ENCODE results near the gene COPS6.

Gene COPS6

DNA sequence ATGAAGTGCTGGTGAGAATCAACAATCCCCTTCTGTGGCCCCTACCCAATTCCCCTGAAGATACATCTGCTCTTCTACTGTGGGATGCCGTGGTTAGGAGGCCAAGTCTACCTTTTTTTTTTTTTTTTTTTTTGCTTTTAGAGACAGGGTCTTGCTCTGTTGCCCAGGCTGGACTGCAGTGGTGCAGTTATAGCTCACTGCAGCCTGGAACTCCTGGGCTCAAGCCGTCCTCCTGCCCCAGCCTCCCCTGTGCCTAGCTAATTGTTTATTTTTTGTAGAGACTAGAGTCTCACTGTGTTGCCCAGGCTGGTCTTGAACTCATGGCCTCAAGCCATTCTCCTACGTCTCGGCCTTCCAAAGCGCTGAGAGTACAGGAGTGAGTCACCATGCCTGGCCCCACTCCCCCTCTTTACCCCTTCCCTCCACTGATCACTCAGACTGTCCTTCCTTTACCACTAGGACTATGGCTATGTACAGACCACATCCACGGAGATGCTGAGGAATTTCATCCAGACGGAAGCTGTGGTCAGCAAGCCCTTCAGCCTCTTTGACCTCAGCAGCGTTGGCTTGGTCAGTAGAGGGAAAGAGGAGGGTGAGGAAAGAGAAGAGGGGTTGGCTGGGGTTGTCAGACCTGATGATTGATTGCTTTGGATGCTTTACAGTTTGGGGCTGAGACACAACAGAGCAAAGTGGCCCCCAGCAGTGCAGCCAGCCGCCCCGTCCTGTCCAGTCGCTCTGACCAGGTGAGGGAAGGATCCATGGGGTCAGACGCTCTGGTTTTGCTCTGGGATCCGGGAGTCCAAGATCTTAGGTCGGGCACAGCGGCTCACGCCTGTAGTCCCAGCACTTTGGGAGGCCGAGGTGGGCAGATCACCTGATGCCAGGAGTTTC, 14.4 kb downstream of the COPS6 start:
- no peak for DNase-seq

DNA sequence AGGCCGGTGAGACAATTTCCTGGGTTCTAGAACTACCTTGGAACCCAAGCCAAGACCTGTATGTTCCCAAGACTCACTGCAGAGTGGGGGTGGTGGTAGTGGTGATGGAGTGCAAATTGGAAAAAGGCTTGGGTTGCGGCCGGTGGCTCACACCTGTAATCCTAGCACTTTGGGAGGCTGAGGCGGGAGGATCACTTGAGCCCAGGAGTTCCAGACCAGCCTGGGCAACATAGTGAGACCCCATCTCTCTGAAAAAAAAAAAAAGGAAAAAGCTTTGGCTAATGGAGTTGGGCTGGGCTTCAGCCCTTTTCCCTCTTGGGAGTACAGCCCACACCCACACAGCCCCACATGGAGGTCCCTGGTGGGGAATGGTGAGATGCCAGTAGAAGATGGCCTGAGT, 16.8 kb downstream of the COPS6 start:
- DNase-seq = no peak

DNA sequence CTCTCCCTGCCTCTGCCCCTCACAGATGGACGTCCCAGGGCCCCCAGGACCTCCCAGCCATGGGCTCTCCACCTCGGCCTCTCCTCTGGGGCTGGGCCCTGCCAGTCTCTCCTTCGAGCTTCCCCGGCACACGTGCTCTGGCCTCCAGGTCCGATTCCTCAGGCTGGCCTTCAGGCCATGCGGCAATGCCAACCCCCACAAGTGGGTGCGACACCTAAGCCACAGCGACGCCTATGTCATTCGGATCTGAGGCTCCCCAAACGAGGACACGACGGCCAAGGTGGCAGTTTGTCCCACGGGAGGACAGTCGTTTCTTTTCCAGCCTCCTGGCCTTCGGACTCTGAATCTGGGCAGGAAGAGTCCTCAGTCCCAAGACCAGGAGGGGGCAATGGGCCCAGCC, 17.9 kb downstream of the COPS6 start:
- DNase-seq = no peak

DNA sequence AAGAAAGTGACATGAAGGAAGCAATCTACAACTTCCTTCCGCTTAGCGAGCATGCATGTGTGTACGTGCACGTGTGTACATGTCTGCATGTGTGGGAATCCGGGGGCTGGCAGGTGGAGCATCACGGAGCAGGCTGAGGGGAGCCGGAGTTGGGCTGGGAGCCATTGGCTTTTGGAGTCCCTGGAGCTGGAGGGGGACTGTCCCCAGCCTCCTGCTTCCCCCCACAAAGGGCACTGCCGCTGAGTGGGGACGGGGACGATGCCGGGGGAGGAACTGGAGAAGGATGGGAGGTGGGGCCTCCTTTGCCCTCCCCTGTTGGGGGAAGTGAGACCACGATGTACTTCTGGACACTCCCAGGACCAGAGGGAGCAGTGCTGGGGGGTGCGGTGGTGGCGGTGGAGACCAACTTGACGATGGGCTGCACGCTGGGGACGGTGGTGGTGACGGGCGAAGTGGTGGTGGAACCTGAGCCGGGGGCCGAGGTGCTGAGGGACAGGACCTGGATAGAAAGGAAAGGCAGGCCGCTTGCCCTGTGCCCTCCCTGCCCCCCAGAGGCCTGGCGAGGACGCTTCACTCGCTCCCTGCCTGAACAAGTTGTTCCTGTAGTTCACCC, 18.5 kb downstream of the COPS6 start:
- DNase-seq = no peak

DNA sequence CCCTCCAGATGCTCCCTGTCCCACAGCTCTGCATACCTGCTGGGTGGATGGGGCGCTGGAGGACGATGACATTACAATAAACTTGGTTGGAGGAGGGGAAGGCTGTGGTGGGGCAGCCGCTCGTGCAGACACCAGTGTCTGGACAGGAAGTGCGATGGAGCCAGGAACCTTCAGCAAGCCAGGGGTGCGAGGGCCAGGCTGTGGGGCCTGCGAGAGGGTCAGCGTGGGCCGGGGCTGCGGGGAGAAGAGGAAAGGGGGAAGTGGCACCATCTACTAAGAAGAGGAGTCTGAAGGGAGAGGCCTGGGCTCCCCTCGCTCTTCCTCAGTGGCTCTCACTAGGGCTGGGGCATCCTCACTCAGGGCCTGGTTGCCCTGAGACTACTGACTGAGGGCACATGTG, 19.1 kb downstream of the COPS6 start:
- DNase-seq = no peak

DNA sequence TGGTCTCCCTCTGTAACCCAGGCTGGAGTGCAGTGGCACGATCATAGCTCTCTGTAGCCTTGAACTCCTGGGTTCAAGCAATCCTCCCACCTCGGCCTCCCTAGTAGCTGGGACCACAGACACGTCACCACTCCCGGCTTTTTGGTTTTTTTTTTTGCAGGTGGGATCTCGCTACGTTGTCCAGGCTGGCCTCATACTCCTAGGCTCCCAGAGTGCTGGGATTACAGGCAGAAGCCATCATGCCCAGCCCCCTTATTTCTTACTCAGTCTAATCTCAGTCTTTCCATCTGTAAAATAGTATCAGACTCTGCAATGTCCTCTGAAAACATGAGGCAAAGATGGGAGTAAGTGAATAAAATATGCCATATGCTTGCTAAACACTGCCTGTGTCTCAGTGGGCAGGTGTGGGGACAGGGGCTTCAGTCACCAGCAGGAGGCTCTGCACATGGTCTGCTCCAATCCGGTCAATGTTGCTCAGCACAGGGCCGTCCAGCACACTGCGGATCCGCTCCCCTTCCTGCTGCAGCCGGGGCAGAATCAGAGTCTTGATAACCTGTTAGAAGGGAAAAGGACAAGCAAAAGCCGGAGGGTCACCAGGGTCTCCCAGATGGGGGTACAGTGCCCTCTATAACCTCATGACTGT, 20.9 kb downstream of the COPS6 start:
- DNase-seq = no peak

DNA sequence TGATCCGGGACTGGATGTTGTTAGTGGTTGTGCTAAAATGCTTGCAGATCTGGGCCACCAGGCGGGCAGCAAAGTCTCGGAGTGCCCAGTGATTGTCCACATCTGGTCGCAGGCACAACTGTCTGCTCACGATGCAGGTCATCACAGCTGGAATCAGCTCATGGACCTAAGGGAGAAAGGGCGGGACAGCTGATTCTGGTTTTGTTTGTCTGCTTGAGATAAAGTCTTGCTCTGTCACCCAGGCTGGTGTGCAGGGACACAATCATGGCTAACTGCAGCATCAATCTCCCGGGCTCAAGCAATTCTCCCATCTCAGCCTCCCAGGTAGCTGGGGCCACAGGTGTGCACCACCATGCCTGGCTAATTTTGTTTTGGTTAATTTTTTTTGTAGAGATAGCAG, 22.4 kb downstream of the COPS6 start:
- DNase-seq = no peak

DNA sequence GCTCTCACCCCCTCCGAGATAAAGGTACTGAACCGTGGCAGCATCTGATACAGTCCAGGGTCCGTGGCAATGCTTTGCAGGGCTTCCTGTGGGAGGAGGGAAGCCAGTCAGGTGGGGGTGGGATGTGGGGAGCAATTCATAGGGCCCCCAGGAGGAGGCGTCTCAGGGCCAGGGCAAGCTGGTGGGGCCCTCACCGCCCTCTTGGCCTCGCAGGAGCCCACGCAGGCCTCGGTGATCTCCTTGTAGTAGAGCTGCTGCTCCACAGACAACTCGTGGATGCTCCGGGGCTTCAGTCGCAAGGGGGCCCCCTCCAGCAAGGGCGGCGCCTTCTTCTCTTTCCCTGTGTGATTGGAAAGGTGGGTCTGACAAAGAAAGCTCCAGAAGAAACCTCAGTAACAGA, 23.1 kb downstream of the COPS6 start:
- no peak for DNase-seq

DNA sequence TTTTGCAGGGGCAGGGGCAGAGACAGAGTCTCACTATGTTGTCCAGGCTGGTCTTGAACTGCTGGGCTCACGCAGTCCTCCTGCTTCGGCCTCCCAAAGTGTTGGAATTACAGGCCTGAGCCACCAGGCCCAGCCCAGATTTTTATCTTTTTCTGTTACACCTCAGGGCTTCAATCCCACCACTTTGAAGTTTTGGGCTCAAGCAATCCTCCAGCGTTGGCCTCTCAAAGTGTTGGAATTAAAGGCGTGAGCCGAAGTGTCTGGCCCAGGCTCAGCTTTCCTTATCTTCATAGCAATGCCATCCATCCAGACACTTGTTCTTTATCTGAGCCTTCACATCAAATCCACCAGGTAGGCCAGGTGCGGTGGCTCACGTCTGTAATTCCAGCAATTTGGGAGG, 26.3 kb downstream of the COPS6 start:
- DNase-seq = no peak

DNA sequence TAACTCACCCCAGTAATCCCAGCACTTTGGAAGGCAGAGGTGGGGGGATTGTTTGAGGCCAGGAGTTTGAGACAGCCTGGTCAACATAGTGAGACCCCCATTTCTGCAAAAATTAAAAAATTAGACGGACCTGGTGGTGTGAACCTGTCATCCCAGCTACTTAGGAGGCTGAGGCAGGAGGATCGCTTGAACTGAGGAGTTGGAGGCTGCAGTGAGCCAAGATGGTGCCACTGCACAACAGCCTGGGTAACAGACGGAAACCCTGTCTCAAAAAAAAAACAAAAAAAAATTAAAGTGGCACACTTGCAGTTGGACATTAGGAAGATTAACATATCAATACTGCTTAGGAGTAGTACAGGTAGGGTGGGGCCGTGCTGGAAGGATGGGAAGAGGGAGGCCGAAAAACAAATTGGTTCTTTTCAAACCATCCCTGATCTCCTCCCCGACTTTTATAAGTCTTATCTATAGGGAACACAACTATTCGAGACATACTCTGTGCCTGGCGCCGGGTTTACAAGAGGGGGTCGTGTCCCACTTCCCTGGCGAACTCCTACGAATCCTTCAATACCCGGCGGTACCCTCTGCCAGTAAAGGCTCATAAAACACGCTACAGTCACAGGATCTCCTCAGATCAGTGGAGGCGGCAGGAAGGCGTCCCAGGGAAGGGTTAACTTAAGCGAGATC, 29.8 kb downstream of the COPS6 start:
- no peak for DNase-seq

DNA sequence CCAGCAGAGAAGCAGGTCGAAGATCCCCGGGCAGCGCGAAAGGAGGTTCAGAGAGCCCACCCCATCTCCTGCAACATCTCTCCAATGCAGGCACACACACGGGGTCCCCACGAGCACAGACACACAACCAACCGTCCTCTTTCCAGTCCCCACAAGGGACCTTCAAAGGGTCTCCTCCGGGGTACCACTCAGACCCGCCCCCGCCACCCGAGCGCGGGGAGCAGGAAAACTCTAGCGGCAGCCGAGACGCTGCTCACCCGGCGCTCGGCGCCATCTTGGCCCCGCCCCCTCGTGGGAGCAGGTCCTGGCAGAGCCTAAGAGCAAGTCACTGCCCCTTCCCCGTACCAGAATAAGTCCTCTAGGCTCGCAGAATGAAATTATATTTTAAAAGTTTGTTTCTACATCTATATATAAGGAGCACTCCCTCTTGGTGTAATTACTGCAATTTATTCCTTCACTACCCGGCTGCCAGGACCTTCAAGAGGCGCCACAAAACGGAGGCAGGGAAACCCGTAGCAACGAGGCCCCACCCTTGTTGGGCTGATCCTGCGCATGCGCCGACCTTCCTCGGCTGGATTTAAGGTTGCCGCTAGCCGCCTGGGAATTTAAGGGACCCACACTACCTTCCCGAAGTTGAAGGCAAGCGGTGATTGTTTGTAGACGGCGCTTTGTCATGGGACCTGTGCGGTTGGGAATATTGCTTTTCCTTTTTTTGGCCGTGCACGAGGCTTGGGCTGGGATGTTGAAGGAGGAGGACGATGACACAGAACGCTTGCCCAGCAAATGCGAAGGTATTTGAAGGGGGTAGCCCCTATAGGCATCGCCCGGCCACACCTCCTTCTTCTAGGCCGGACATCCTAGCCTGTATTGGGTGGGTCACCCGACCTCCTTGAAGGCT, 30.6 kb downstream of the COPS6 start, which contains the start of the genes CNPY4 and TAF6:
Gene CNPY4 (plus strand): TSS at position 563 of the 898 bp plus-strand sequence. CDS start 111 bp downstream, at position 674.
Gene TAF6 (minus strand): TSS at position 287 of the 898 bp plus-strand sequence. CDS start 5,149 bp downstream, outside the sequence.
- peak; percentile 95 for DNase-seq

DNA sequence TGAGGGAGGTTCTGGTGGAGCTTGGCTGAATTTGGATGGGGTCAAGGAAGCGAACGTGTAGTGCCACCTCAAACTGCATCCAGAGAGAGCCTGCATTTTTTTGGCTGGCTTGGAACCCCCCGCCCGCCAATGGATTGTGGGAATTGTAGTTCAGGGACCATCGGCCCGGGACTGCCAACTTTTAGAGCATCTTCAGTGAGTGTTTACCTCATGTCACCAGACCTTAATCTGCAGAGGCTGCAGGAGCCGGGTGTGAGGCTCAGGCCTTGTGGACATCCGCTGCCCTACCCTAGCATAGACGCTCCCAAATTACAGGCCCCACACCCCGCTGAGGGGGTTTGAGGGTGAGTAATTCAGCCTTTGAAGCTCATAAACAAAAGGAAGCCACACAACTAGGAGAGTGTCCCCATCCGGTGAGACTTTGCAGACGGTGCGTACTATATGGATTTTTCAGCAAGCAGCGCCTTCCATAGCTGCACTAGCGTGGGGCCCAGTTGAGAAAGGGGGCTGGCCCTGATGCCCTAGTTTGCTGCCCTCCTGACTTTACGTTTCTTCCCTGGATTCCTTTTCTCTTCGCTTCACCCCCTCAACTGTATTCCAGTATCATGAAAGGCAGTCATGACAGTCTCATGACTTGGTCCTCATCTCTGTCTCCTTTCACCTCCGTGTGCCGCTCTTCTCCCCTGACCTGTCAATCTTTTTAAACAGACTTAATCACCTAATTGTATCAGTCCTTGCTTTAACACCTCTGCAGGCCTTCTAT, 31.4 kb downstream of the COPS6 start:
- peak; percentile 63 for DNase-seq

DNA sequence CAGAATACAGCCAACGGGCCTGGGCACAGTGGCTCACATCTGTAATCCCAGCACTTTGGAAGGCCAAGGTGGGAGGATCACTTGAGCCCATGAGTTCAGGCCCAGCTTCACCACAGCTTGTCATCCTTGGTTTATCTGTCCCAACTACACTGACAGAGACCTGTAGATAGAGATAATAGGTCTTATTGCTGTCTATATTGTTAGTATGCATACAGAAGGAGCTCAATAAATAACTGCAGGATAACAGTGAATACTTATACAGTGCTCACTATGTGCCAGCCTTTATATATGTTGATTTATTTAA, 31.9 kb downstream of the COPS6 start:
- DNase-seq = no peak

DNA sequence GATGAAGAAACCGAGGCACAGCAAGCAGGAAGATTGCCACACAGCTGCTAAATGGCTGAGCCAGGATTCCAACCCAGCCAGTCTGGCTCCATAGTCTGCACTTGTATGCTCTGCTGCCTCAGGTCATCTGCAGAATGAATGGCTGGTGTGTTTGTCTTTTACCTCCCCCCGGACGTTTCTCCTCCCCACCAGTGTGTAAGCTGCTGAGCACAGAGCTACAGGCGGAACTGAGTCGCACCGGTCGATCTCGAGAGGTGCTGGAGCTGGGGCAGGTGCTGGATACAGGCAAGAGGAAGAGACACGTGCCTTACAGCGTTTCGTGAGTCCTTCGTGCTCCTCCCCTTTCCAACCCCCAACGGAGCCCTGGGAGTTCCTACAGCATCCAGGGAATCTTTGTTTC, 33.3 kb downstream of the COPS6 start:
- DNase-seq = no peak

DNA sequence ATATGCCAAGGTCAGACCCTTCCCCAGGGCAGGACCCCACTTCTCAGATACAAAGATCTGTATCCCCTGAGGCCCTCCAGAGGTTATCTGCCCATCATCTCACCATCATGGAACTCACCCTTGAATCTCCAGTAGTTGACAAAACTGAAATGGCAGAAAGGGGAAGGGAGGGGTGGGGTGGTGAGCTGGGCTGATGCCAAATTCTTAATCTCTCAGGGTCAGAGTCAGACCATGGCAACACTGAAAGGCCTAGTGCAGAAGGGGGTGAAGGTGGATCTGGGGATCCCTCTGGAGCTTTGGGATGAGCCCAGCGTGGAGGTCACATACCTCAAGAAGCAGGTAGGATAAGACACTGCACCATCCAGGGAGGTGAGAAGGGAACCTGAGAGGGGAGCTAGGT, 33.8 kb downstream of the COPS6 start:
- DNase-seq = no peak

DNA sequence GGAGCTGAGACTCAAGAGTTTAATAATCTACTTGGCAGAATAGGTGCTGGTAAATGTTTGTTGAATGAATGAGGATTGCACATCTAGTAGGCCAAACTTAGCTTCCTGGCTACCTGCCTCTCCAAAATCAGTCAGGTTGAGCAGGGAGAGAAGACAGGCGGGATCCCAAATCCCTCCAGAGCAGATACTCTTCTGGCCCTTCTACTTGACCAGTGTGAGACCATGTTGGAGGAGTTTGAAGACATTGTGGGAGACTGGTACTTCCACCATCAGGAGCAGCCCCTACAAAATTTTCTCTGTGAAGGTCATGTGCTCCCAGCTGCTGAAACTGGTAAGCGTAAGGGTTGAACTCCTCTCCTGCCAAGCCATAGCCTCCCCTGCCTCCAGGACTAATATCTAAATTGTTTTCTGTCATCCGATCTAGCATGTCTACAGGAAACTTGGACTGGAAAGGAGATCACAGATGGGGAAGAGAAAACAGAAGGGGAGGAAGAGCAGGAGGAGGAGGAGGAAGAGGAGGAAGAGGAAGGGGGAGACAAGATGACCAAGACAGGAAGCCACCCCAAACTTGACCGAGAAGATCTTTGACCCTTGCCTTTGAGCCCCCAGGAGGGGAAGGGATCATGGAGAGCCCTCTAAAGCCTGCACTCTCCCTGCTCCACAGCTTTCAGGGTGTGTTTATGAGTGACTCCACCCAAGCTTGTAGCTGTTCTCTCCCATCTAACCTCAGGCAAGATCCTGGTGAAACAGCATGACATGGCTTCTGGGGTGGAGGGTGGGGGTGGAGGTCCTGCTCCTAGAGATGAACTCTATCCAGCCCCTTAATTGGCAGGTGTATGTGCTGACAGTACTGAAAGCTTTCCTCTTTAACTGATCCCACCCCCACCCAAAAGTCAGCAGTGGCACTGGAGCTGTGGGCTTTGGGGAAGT, 35.8 kb downstream of the COPS6 start:
- no peak for DNase-seq

DNA sequence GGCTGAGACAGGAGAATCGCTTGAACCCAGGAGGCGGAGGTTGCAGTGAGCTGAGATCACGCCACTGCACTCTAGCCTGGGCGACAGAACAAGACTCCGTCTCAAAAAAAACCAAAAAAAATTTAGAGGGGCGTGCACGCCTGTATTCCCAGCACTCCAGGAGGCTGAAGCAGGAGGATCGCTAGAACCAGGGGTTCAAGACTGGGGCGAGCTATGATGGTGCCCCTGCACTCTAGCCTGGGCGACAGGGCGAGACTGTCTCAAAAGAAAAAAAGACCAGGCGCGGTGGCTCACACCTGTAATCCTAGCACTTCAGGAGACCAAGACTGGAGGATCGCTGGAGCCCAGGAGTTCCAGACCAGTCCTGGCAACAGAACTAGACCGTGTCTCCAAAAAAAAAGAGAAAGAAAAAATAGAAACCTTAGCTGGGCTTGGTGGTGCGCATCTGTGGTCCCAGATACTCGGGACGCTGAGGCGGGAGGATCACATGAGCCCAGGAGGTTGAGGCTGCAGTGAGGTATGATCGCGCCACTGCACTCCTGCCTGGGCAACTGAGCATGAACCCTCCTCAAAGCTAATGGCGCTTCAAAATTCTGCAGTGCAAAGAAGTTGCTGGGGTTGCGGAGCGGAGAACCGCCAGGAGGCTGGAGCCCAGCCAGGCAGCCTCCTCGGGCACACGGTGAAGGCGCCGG, 37.6 kb downstream of the COPS6 start:
- DNase-seq = no peak

DNA sequence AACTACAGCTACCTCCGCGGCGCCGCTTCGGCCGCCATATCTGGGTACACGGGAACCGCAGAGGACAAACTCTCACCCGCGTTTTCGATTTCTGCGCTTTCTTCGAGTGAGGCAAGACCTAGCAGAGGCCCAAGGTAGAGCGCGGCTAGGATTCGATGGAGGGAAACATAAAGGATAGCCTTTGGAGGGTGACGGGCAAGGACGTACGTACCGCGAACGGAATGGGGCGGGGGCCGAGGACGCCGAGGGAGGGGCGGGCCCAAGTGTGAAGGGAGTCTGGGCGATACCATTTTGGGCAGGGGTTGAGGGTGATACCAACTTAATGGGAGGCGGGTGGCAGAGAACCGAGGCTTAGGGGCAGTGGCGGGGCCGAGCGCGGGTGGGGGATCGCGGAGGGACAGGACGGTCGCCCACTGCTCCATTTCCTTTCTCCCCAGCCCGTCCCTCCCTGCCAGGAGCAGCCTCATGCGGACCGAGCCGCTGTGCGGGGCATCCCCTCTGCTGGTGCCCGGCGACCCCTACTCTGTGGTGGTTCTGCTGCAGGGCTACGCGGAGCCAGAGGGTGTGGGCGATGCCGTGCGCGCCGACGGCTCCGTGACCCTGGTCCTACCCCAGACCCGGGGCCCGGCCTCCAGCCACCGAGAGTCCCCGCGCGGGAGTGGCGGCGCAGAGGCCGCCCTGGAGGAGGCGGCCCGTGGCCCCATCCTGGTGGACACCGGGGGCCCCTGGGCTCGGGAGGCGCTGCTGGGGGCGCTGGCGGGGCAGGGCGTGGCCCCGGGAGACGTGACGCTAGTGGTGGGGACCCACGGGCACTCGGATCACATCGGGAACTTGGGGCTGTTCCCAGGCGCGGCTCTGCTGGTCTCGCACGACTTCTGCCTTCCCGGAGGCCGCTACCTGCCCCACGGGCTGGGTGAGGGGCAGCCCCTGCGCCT, 38.4 kb downstream of the COPS6 start, which contains the start of gene MBLAC1:
Gene MBLAC1 (plus strand): TSS at position 37 of the 935 bp plus-strand sequence. CDS start 429 bp downstream, at position 466.
- DNase-seq = peak; percentile 89

Measured in effector CD4-positive, alpha-beta T cell (primary cell).